GM21576 (cell line): Measurements from ENCODE around the gene CREB1.
"Not testable (repeated sequence)": the region's sequence is repeated elsewhere in the genome, so short reads cannot be mapped to it uniquely, and the experiment has no call there.

Source experiments
- ATAC-seq: cut with Tn5 transposase; IDR thresholded peaks from one replicate; pipeline ENCODE4 v1.9.1; 2021; ENCODE audit warnings: mild to moderate bottlenecking, moderate library complexity; ENCODE audit not compliant: unreplicated experiment

The CREB1 gene

GRCh38 chr2:207529330-207530159 is at the start of gene CREB1:
TSS of gene CREB1 (plus strand) at chr2:207529962. CDS start at chr2:207555636, 25,674 bp downstream.
- ATAC-seq = peak; percentile 80

- no peak for ATAC-seq
Observed at GRCh38 chr2:207480521-207481040, 49.2 kb upstream of the CREB1 start.

GRCh38 chr2:207481924-207482323 is 47.8 kb upstream of the CREB1 start:
- ATAC-seq = no peak

GRCh38 chr2:207482630-207483029 is 47.1 kb upstream of the CREB1 start:
- no peak for ATAC-seq

GRCh38 chr2:207483066-207483465 is 46.7 kb upstream of the CREB1 start:
- no peak for ATAC-seq

GRCh38 chr2:207483477-207483876 is 46.3 kb upstream of the CREB1 start:
- ATAC-seq = no peak

GRCh38 chr2:207484444-207485391 is 45.0 kb upstream of the CREB1 start:
- peak; percentile 90 for ATAC-seq

GRCh38 chr2:207487650-207488311 is 42.0 kb upstream of the CREB1 start:
- no peak for ATAC-seq

- no peak for ATAC-seq
Observed at GRCh38 chr2:207489251-207489650, 40.5 kb upstream of the CREB1 start.

GRCh38 chr2:207490441-207490840 is 39.3 kb upstream of the CREB1 start:
- ATAC-seq = no peak

GRCh38 chr2:207491086-207491485 is 38.7 kb upstream of the CREB1 start:
- no peak for ATAC-seq

GRCh38 chr2:207491956-207492355 is 37.8 kb upstream of the CREB1 start:
- no peak for ATAC-seq

- no peak for ATAC-seq
Observed at GRCh38 chr2:207492461-207492860, 37.3 kb upstream of the CREB1 start.

GRCh38 chr2:207494137-207494536 is 35.6 kb upstream of the CREB1 start:
- ATAC-seq = no peak

- ATAC-seq = not testable (repeated sequence)
Observed at GRCh38 chr2:207496936-207497335, 32.8 kb upstream of the CREB1 start.

- no peak for ATAC-seq
Observed at GRCh38 chr2:207497596-207497995, 32.2 kb upstream of the CREB1 start.

GRCh38 chr2:207498427-207498826 is 31.3 kb upstream of the CREB1 start:
- no peak for ATAC-seq

- ATAC-seq = no peak
Observed at GRCh38 chr2:207499114-207499513, 30.6 kb upstream of the CREB1 start.

GRCh38 chr2:207501802-207502576 is 27.8 kb upstream of the CREB1 start:
- no peak for ATAC-seq

- ATAC-seq = peak; percentile 56
Observed at GRCh38 chr2:207502577-207503198, 27.1 kb upstream of the CREB1 start.
